PC-9 (cell line): ENCODE results near the gene TRAPPC12. TPM values are rescaled to one million over a fixed set of nuclear protein-coding genes. Genes with fewer than 3 reads are reported as not detected.

Experiments used
- BruUV-seq: library from RNA; stranded (reverse); fragments of 400-500 nt; replicated peaks from 2 replicates; lab custom pipeline; 2021; lab: Mats Ljungman, UMichigan
- CTCF ChIA-PET: fragments of 300-600 bp; sonication (Branson Sonifier 250); formaldehyde crosslinking; loops from one replicate; lab custom pipeline; 2022; ENCODE audit warnings: antibody characterized with exemption; lab: Charles Lee
- POLR2A ChIA-PET: fragments of 300-600 bp; sonication (Branson Sonifier 250); formaldehyde crosslinking; loops from one replicate; lab custom pipeline; 2022; ENCODE audit warnings: antibody characterized with exemption; ENCODE audit not compliant: unreplicated experiment; lab: Charles Lee
- DNase-seq, 2 experiments: peaks; one replicate each; pipeline versions ENCODE4 v3.0.0 to v3.0.0-alpha.2; 2015 to 2022; ENCODE audit warnings: mixed read lengths in 1 of 2
- H2AFZ ChIP-seq: fragments of 200-600 bp; sonication (generic); 2 replicates; pipeline ENCODE4 v1.8.1; 2017; ENCODE audit warnings: antibody characterized with exemption
- H3F3A ChIP-seq: fragments of 200-600 bp; sonication (generic); 2 replicates; pipeline ENCODE4 v1.8.1; 2017; ENCODE audit warnings: antibody characterized with exemption, mild to moderate bottlenecking, low read depth; ENCODE audit not compliant: insufficient read depth
- H3K27ac ChIP-seq: fragments of 200-600 bp; sonication (generic); 2 replicates; pipeline ENCODE4 v1.6.1; 2016; ENCODE audit warnings: mixed run types
- H3K27me3 ChIP-seq: fragments of 200-600 bp; sonication (generic); 2 replicates; pipeline ENCODE4 v1.6.1; 2016; ENCODE audit warnings: low read depth, mixed run types; ENCODE audit not compliant: insufficient read depth
- H3K36me3 ChIP-seq: fragments of 200-600 bp; sonication (generic); 2 replicates; pipeline ENCODE4 v1.6.1; 2016; ENCODE audit warnings: low read depth, mixed run types
- H3K4me1 ChIP-seq: fragments of 200-600 bp; sonication (generic); replicated peaks from 2 replicates; pipeline ENCODE4 v1.6.1; 2016; ENCODE audit warnings: mixed run types; ENCODE audit not compliant: insufficient read depth
- H3K4me2 ChIP-seq: fragments of 200-600 bp; sonication (generic); 2 replicates; pipeline ENCODE4 v1.6.1; 2017; ENCODE audit warnings: mixed run types
- H3K4me3 ChIP-seq: fragments of 200-600 bp; sonication (generic); 2 replicates; pipeline ENCODE4 v1.6.1; 2016; ENCODE audit warnings: mixed run types
- H3K79me2 ChIP-seq: fragments of 200-600 bp; sonication (generic); 2 replicates; pipeline ENCODE4 v1.6.1; 2017; ENCODE audit warnings: low read depth, mixed run types
- H3K9me2 ChIP-seq: fragments of 200-600 bp; sonication (generic); 2 replicates; pipeline ENCODE4 v1.8.1; 2017; ENCODE audit warnings: mild to moderate bottlenecking; ENCODE audit not compliant: insufficient read depth
- H3K9me3 ChIP-seq: fragments of 200-600 bp; sonication (generic); 2 replicates; pipeline ENCODE4 v1.8.1; 2016; ENCODE audit warnings: low read depth; ENCODE audit not compliant: insufficient read depth
- H4K20me1 ChIP-seq: fragments of 200-600 bp; sonication (generic); 2 replicates; pipeline ENCODE4 v1.8.1; 2017; ENCODE audit not compliant: insufficient read depth
- CTCF ChIP-seq: fragments of 200-600 bp; sonication (generic); conservative IDR thresholded peaks from 2 replicates; pipeline ENCODE4 v1.6.1; 2017; ENCODE audit warnings: mixed run types, antibody characterized with exemption, mild to moderate bottlenecking, moderate library complexity
- EZH2 ChIP-seq: fragments of 200-600 bp; sonication (generic); IDR thresholded peaks from 2 replicates; pipeline ENCODE4 v1.8.0; 2017; ENCODE audit warnings: antibody characterized with exemption, low read depth
- intact Hi-C: fragments of 100-400 bp; cut with micrococcal nuclease; formaldehyde crosslinking; loops from one replicate; pipeline ENCODE4 v1.10.0; 2022; ENCODE audit not compliant: unreplicated experiment
- total RNA-seq: library from RNA; stranded (reverse); gene quantifications from 2 replicates; pipeline ENCODE4 v1.2.3, GENCODE V29; 2021

TRAPPC12 gene
- total RNA-seq, 1 experiment from 2014 or later, result 69.3 TPM

DNA sequence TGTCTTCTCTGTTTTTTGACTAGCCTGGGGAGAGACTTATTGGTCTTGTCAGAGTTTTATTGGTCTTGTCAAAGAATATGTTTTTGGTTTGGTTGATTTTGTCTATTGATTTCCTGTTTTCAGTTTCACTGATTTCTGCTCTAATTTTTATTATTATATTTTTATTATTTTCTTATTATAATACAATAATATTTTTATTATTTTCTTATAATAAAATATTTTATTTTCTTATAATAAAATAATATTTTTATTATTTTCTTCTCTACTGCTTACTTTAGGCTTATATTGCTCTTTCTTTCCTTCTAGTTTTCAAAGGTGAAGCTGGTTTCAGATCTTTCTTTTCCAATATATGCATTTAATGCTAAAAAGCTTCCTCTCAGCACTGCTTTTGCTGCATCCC lies 62.0 kb downstream of the TRAPPC12 start:
- H3K9me2 ChIP-seq, result no peaks in the 10 kb centered on the region
- H3K27me3 ChIP-seq, result no peaks in the 10 kb centered on the region
- H3F3A ChIP-seq, result no peaks in the 10 kb centered on the region
- no peak overlapping the region for H3K4me3 ChIP-seq
- no peaks in the 10 kb centered on the region for H3K4me1 ChIP-seq
- peaks cover 11% of the 10 kb centered on the region for H4K20me1 ChIP-seq
- no peaks in the 10 kb centered on the region for H3K9me3 ChIP-seq
- H3K4me2 ChIP-seq, result no peak overlapping the region
- H3K27ac ChIP-seq, result no peak overlapping the region
- TF ChIP-seq EZH2, result no peak
- TF ChIP-seq CTCF, result no peak
- H2AFZ ChIP-seq, result no peak overlapping the region
- intact Hi-C loops, result no loop called here
- BruUV-seq, result no TSS peak
- H3K79me2 ChIP-seq, result no peaks in the 10 kb centered on the region
- peaks cover 16% of the 10 kb centered on the region for H3K36me3 ChIP-seq
- ChIA-PET POLR2A (no interaction called here), CTCF (no interaction called here)
- DNase-seq, result no peak

GRCh38 chr2:3442185-3442584 lies 62.7 kb downstream of the TRAPPC12 start:
- peaks cover 21% of the 10 kb centered on the region for H3K36me3 ChIP-seq
- H3K27ac ChIP-seq, result no peak overlapping the region
- BruUV-seq, result no TSS peak
- H3K9me3 ChIP-seq, result no peaks in the 10 kb centered on the region
- no peak for DNase-seq
- no peak overlapping the region for H3K4me3 ChIP-seq
- H3K27me3 ChIP-seq, result no peaks in the 10 kb centered on the region
- H4K20me1 ChIP-seq, result peaks cover 11% of the 10 kb centered on the region
- ChIA-PET CTCF (no interaction called here), POLR2A (no interaction called here)
- H2AFZ ChIP-seq, result no peak overlapping the region
- no peak overlapping the region for H3K4me2 ChIP-seq
- no peak for TF ChIP-seq EZH2
- no peak for TF ChIP-seq CTCF
- no peaks in the 10 kb centered on the region for H3K9me2 ChIP-seq
- H3K79me2 ChIP-seq, result no peaks in the 10 kb centered on the region
- intact Hi-C loops, result no loop called here
- no peaks in the 10 kb centered on the region for H3K4me1 ChIP-seq
- H3F3A ChIP-seq, result no peaks in the 10 kb centered on the region

DNA sequence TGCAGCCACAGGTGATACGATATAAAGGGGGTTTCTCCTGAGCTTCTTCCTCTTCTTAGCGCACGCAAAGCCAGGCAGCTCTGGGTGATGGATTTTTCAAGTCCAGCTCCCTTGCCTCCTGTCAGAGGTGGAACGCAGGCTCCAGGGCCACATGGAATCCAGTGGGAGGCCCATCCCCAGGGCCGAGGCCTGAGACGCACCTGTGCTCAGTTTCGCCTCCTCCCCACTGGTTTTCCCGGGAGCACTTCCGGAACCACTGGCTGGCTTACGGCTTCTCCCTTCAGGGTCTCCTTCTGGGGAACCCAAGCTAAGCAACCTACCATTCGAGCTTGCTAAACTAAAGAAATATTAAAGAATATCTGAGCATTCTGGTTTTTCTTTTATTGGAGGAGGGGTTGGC lies 63.6 kb downstream of the TRAPPC12 start:
- peaks cover 21% of the 10 kb centered on the region for H3K36me3 ChIP-seq
- POLR2A ChIA-PET, result no interaction called here
- TF ChIP-seq CTCF (no peak), EZH2 (no peak)
- no peak for DNase-seq
- no peaks in the 10 kb centered on the region for H3K9me3 ChIP-seq
- H4K20me1 ChIP-seq, result peaks cover 11% of the 10 kb centered on the region
- CTCF ChIA-PET, result no interaction called here
- no peak overlapping the region for H2AFZ ChIP-seq
- no peaks in the 10 kb centered on the region for H3K79me2 ChIP-seq
- no peak overlapping the region for H3K27ac ChIP-seq
- no peaks in the 10 kb centered on the region for H3K9me2 ChIP-seq
- no peaks in the 10 kb centered on the region for H3K4me1 ChIP-seq
- H3K4me3 ChIP-seq, result no peak overlapping the region
- BruUV-seq, result no TSS peak
- H3K27me3 ChIP-seq, result no peaks in the 10 kb centered on the region
- intact Hi-C loops, result no loop called here
- H3K4me2 ChIP-seq, result no peak overlapping the region
- H3F3A ChIP-seq, result no peaks in the 10 kb centered on the region
